ENCODE results near the gene COX6A2.

DNA sequence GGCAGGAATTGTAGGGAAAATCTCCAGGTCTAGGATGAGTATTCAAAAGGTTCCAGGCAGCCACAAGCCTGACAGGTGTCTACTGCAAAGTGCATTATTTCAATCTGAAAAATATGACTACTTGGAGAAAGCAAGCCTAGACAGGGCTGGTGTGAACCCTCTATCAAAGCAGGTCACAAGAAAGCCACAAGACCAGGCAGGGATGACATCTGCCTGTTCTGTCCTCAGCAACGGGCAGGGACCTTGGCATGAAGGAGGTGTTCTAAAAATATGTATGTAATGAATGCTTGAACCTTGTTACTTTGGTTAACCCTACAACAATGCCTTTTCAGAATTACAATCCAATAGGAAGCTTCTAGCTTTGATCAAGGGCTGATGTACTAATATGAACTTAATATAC, 1.2 kb upstream of the COX6A2 start:
- TF ChIP-seq, protein P1, sequence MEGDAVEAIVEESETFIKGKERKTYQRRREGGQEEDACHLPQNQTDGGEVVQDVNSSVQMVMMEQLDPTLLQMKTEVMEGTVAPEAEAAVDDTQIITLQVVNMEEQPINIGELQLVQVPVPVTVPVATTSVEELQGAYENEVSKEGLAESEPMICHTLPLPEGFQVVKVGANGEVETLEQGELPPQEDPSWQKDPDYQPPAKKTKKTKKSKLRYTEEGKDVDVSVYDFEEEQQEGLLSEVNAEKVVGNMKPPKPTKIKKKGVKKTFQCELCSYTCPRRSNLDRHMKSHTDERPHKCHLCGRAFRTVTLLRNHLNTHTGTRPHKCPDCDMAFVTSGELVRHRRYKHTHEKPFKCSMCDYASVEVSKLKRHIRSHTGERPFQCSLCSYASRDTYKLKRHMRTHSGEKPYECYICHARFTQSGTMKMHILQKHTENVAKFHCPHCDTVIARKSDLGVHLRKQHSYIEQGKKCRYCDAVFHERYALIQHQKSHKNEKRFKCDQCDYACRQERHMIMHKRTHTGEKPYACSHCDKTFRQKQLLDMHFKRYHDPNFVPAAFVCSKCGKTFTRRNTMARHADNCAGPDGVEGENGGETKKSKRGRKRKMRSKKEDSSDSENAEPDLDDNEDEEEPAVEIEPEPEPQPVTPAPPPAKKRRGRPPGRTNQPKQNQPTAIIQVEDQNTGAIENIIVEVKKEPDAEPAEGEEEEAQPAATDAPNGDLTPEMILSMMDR (IDR thresholded peaks at IDR 0.05): no peak
- TF ChIP-seq POLR2A (IDR thresholded peaks at IDR 0.05): no peak

Data from prostate gland (tissue), 2 donors.